ENCODE results near the gene ZNF638.

The ZNF638 gene

GRCh38 chr2:71457123-71457915 is 125.7 kb downstream of the ZNF638 start:
- H3K27me3 ChIP-seq, result no peaks in the 10 kb centered on the region
- H3K4me3 ChIP-seq (ENCODE audit: low read depth, low read length), result no peak overlapping the region
- no peaks in the 10 kb centered on the region for H3K9me3 ChIP-seq
- no peaks in the 10 kb centered on the region for H3K4me1 ChIP-seq
- DNase-seq, result no peak
- no peaks in the 10 kb centered on the region for H3K36me3 ChIP-seq
- TF ChIP-seq, protein P1, sequence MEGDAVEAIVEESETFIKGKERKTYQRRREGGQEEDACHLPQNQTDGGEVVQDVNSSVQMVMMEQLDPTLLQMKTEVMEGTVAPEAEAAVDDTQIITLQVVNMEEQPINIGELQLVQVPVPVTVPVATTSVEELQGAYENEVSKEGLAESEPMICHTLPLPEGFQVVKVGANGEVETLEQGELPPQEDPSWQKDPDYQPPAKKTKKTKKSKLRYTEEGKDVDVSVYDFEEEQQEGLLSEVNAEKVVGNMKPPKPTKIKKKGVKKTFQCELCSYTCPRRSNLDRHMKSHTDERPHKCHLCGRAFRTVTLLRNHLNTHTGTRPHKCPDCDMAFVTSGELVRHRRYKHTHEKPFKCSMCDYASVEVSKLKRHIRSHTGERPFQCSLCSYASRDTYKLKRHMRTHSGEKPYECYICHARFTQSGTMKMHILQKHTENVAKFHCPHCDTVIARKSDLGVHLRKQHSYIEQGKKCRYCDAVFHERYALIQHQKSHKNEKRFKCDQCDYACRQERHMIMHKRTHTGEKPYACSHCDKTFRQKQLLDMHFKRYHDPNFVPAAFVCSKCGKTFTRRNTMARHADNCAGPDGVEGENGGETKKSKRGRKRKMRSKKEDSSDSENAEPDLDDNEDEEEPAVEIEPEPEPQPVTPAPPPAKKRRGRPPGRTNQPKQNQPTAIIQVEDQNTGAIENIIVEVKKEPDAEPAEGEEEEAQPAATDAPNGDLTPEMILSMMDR (IDR thresholded peaks at IDR 0.05; ENCODE audit: low read depth, low read length), result no peak

DNA sequence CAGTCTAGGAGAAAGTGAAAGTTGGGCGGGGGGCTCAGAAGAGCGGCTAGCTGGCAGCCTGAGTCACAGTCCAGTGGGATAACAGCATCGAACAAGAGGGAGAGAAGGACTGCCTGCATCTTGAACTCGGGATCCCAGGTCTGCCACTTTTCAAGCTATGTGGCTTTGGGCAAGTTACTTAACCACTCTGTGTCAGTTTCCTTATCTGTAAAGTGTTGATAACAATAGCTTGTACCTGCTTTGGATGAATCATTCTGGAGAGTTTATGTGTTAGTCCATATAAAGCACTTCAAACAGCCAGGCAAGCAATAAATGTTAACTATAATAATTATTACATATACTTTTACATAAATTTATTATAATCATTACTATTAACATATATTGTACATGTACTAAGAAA is 126.3 kb downstream of the ZNF638 start:
- TF ChIP-seq, protein P1 (IDR thresholded peaks at IDR 0.05; ENCODE audit: low read depth, low read length), result no peak
- Histone ChIP-seq H3K4me3 (ENCODE audit: low read depth, low read length) (no peak overlapping the region), H3K27me3 (no peaks in the 10 kb centered on the region), H3K9me3 (no peaks in the 10 kb centered on the region), H3K36me3 (no peaks in the 10 kb centered on the region), H3K4me1 (no peaks in the 10 kb centered on the region)
- no peak for DNase-seq

- TF ChIP-seq, protein P1 (IDR thresholded peaks at IDR 0.05; ENCODE audit: low read depth, low read length), result no peak
- Histone ChIP-seq H3K27me3 (no peaks in the 10 kb centered on the region), H3K9me3 (no peaks in the 10 kb centered on the region), H3K4me1 (no peaks in the 10 kb centered on the region), H3K36me3 (no peaks in the 10 kb centered on the region), H3K4me3 (ENCODE audit: low read depth, low read length) (no peak overlapping the region)
- DNase-seq, result no peak
These were observed 127.0 kb downstream of the ZNF638 start for GRCh38 chr2:71458413-71459083.

- H3K9me3 ChIP-seq, result no peaks in the 10 kb centered on the region
- TF ChIP-seq, protein P1 (IDR thresholded peaks at IDR 0.05; ENCODE audit: low read depth, low read length), result no peak
- no peak overlapping the region for H3K4me3 ChIP-seq (ENCODE audit: low read depth, low read length)
- no peaks in the 10 kb centered on the region for H3K36me3 ChIP-seq
- H3K4me1 ChIP-seq, result no peaks in the 10 kb centered on the region
- H3K27me3 ChIP-seq, result no peaks in the 10 kb centered on the region
- no peak for DNase-seq
These were observed 127.5 kb downstream of the ZNF638 start for GRCh38 chr2:71459084-71459431.

- H3K4me1 ChIP-seq, result no peaks in the 10 kb centered on the region
- H3K27me3 ChIP-seq, result no peaks in the 10 kb centered on the region; the same call in 1 of the 2 replicates
- DNase-seq, result no peak
These were observed 128.5 kb downstream of the ZNF638 start for GRCh38 chr2:71460056-71460455.

More at GRCh38 chr2:71460056-71460455, 128.5 kb downstream of the ZNF638 start:
- Histone ChIP-seq H3K36me3 (no peaks in the 10 kb centered on the region), H3K4me3 (ENCODE audit: low read depth, low read length) (no peak overlapping the region), H3K9me3 (no peaks in the 10 kb centered on the region)
- TF ChIP-seq, protein P1 (IDR thresholded peaks at IDR 0.05; ENCODE audit: low read depth, low read length), result no peak

Data from BE2C (cell line).